Naive thymus-derived CD4-positive, alpha-beta T cell (primary cell): ENCODE data around the gene CAMK1D. TPM values are rescaled to one million over a fixed set of nuclear protein-coding genes. Genes with fewer than 3 reads are reported as not detected.

Source experiments
- ATAC-seq: fragments of 150-1000 bp; cut with Tn5 transposase; 2 replicates; pipeline ENCODE4 v1.10.0; 2021; ENCODE audit warnings: mild to moderate bottlenecking, moderate library complexity
- CTCF ChIA-PET: fragments of 350-600 bp; sonication (Branson Sonifier 250); formaldehyde crosslinking; loops from one replicate; lab custom pipeline; 2021; ENCODE audit warnings: antibody characterized with exemption; lab: Charles Lee
- POLR2A ChIA-PET: fragments of 350-600 bp; sonication (Branson Sonifier 250); formaldehyde crosslinking; loops from one replicate; lab custom pipeline; 2021; ENCODE audit warnings: antibody characterized with exemption, inconsistent platforms; lab: Charles Lee
- DNase-seq, 9 donors: peaks; one replicate each; pipeline versions ENCODE4 v3.0.0 to v3.0.0-alpha.2; 2020 to 2022; ENCODE audit warnings: mixed read lengths in 1 of 9
- H3K27ac ChIP-seq: one replicate; pipeline ENCODE4 v1.7.0; 2013; ENCODE audit warnings: mild to moderate bottlenecking, low read depth, low read length, moderate library complexity
- H3K27me3 ChIP-seq, 2 donors: one replicate each; pipeline ENCODE4 v1.7.0; 2013; ENCODE audit warnings: low read length in 2 of 2, mild to moderate bottlenecking in 2 of 2, moderate library complexity in 2 of 2; ENCODE audit not compliant: control insufficient read depth in 2 of 2, insufficient read depth in 2 of 2
- H3K36me3 ChIP-seq, 3 experiments: 1 replicate in 2 of 3; 2 replicates in 1 of 3; pipeline ENCODE4 v1.7.0; 2013; ENCODE audit warnings: low read length in 3 of 3, mild to moderate bottlenecking in 3 of 3, moderate library complexity in 1 of 3; ENCODE audit not compliant: insufficient read depth in 3 of 3, control insufficient read depth in 2 of 3
- H3K4me1 ChIP-seq, 2 donors: one replicate each; pipeline ENCODE4 v1.7.0; 2013; ENCODE audit warnings: low read length in 2 of 2, mild to moderate bottlenecking in 2 of 2, moderate library complexity in 1 of 2; ENCODE audit not compliant: control insufficient read depth in 2 of 2, insufficient read depth in 2 of 2
- H3K4me3 ChIP-seq: 2 replicates; pipeline ENCODE4 v1.7.0; 2013; ENCODE audit warnings: mild to moderate bottlenecking, low read length
- H3K9me3 ChIP-seq, 3 experiments: 1 replicate in 2 of 3; 2 replicates in 1 of 3; pipeline ENCODE4 v1.7.0; 2013; ENCODE audit warnings: low read length in 3 of 3; ENCODE audit not compliant: control insufficient read depth in 2 of 3
- H3K27ac Mint-ChIP-seq, 9 donors: one replicate each; pipeline ENCODE4 v1.8.0; 2020 to 2022; ENCODE audit warnings: mixed read lengths in 9 of 9, mild to moderate bottlenecking in 8 of 9, moderate library complexity in 5 of 9, inconsistent platforms in 2 of 9
- H3K27me3 Mint-ChIP-seq, 5 donors: one replicate each; pipeline ENCODE4 v1.8.0; 2021 to 2022; ENCODE audit warnings: mixed read lengths in 5 of 5, mild to moderate bottlenecking in 1 of 5
- H3K36me3 Mint-ChIP-seq, 5 donors: one replicate each; pipeline ENCODE4 v1.8.0; 2020 to 2022; ENCODE audit warnings: mixed read lengths in 5 of 5, mild to moderate bottlenecking in 3 of 5, inconsistent platforms in 1 of 5
- H3K4me1 Mint-ChIP-seq, 7 donors: one replicate each; pipeline ENCODE4 v1.8.0; 2020 to 2022; ENCODE audit warnings: mixed read lengths in 7 of 7, mild to moderate bottlenecking in 3 of 7, inconsistent platforms in 1 of 7
- H3K4me3 Mint-ChIP-seq, 10 donors: one replicate each; pipeline ENCODE4 v1.8.0; 2020 to 2022; ENCODE audit warnings: mild to moderate bottlenecking in 10 of 10, mixed read lengths in 10 of 10, moderate library complexity in 6 of 10, inconsistent platforms in 2 of 10
- H3K9me3 Mint-ChIP-seq, 11 donors: one replicate each; pipeline ENCODE4 v1.8.0; 2020 to 2022; ENCODE audit warnings: mixed read lengths in 11 of 11, mild to moderate bottlenecking in 4 of 11, inconsistent platforms in 1 of 11, moderate library complexity in 1 of 11
- intact Hi-C, 2 donors: fragments of 100-400 bp; cut with micrococcal nuclease; formaldehyde crosslinking; loops; one replicate each; pipeline ENCODE4 v1.15.1; 2023
- polyA plus RNA-seq, 2 donors: library from polyadenylated mRNA; unstranded; fragments of 300-500 nt; fragmentation: Illumina TruSeq; gene quantifications; one replicate each; pipeline ENCODE4 v1.2.3, GENCODE V29; 2021
- total RNA-seq, 6 experiments: library from RNA in 5 of 6; stranded (reverse) in 5 of 6; gene quantifications; 1 replicate in 5 of 6; 2 replicates in 1 of 6; pipeline ENCODE4 v1.2.3 and lab custom pipeline; 2021 to 2026

Gene CAMK1D
- total and polyA plus RNA-seq, 7 experiments from 2014 or later, result 12.5 to 43.2 (median 18.6) TPM

- Mint-ChIP-seq H3K4me1 (peaks cover 2 to 22% (median 10%) of the 10 kb centered on the region in 7 donors), H3K4me3 (no peak overlapping the region), H3K27me3 (no peaks in the 10 kb centered on the region), H3K36me3 (peaks cover 0 to 12% (median 0%) of the 10 kb centered on the region in 5 donors), H3K27ac (no peak overlapping the region), H3K9me3 (no peaks in the 10 kb centered on the region)
- H3K27me3 ChIP-seq, result no peaks in the 10 kb centered on the region
- H3K4me1 ChIP-seq, result no peaks in the 10 kb centered on the region
- no peaks in the 10 kb centered on the region for H3K9me3 ChIP-seq
- peaks cover 0 to 4% (median 0%) of the 10 kb centered on the region in 3 experiments for H3K36me3 ChIP-seq
- ChIA-PET POLR2A (no interaction called here), CTCF (no interaction called here)
- intact Hi-C loops, result no loop called here
- DNase-seq, result no peak
- H3K4me3 ChIP-seq, result no peak overlapping the region
- no peak overlapping the region for H3K27ac ChIP-seq
- no peak for ATAC-seq
These were observed 336.1 kb downstream of the CAMK1D start for GRCh38 chr10:12685261-12686058.

GRCh38 chr10:12687996-12688395 is 338.6 kb downstream of the CAMK1D start:
- ChIA-PET POLR2A (no interaction called here), CTCF (no interaction called here)
- H3K27ac ChIP-seq, result no peak overlapping the region
- peaks cover 0 to 10% (median 6%) of the 10 kb centered on the region in 7 donors for H3K4me1 Mint-ChIP-seq
- H3K9me3 ChIP-seq, result no peaks in the 10 kb centered on the region
- H3K27me3 Mint-ChIP-seq, result no peaks in the 10 kb centered on the region
- intact Hi-C loops, result no loop called here
- H3K36me3 ChIP-seq, result no peaks in the 10 kb centered on the region
- no peak overlapping the region for H3K4me3 Mint-ChIP-seq
- no peaks in the 10 kb centered on the region for H3K9me3 Mint-ChIP-seq
- H3K4me1 ChIP-seq, result no peaks in the 10 kb centered on the region
- peaks cover 0 to 10% (median 0%) of the 10 kb centered on the region in 5 donors for H3K36me3 Mint-ChIP-seq
- H3K27me3 ChIP-seq, result no peaks in the 10 kb centered on the region
- no peak overlapping the region for H3K4me3 ChIP-seq
- H3K27ac Mint-ChIP-seq, result no peak overlapping the region
- no peak for ATAC-seq
- no peak for DNase-seq

- intact Hi-C loops, result no loop called here
- H3K36me3 Mint-ChIP-seq, result peaks cover 0 to 6% (median 1%) of the 10 kb centered on the region in 5 donors
- no peaks in the 10 kb centered on the region for H3K27me3 Mint-ChIP-seq
- peak overlapping the region in 2 of 9 donors; percentile 5 for H3K27ac Mint-ChIP-seq
- Histone ChIP-seq H3K4me3 (no peak overlapping the region), H3K9me3 (no peaks in the 10 kb centered on the region), H3K27me3 (no peaks in the 10 kb centered on the region), H3K27ac (no peak overlapping the region), H3K36me3 (no peaks in the 10 kb centered on the region), H3K4me1 (no peaks in the 10 kb centered on the region)
- ChIA-PET POLR2A (no interaction called here), CTCF (no interaction called here)
- peaks cover 0 to 8% (median 4%) of the 10 kb centered on the region in 7 donors for H3K4me1 Mint-ChIP-seq
- no peak for ATAC-seq
- H3K9me3 Mint-ChIP-seq, result no peaks in the 10 kb centered on the region
- no peak for DNase-seq
- H3K4me3 Mint-ChIP-seq, result no peak overlapping the region
These were observed 340.5 kb downstream of the CAMK1D start for GRCh38 chr10:12689893-12690292.

DNA sequence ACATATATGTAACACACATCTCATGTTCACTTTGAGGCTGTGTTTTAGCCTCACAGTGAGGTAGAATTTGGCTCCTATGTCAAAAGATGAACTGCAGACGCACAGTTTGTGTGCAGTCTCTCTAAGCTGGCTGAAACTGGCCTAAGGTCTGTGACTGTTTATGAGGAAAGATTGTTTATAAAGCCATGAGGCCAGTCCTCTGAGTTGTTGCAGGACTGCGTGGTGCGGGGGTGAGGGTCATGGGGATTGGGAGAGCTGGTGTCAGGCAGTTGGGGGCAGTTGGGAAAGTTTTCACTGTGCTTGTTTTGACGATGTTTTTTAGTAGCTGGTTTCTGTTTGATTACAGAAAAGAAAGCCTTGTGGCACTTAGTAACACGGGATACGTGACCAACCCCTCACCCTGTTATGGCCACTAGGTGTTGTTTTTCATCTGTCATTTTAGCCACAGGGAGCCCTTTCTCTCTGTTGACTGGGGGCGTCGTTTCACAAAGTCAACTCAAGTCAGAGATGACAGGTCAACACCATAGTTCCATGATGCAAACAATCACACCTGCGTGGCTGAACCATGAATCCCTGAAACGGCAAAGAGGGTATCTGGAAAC is 341.3 kb downstream of the CAMK1D start:
- POLR2A ChIA-PET, result no interaction called here
- ATAC-seq (no peak), DNase-seq (no peak)
- CTCF ChIA-PET, result no interaction called here
- H3K9me3 Mint-ChIP-seq, result no peaks in the 10 kb centered on the region
- peak overlapping the region in 1 of 10 donors; percentile 15 for H3K4me3 Mint-ChIP-seq
- peaks cover 0 to 7% (median 1%) of the 10 kb centered on the region in 5 donors for H3K36me3 Mint-ChIP-seq
- no peaks in the 10 kb centered on the region for H3K27me3 Mint-ChIP-seq
- no peak overlapping the region for H3K27ac ChIP-seq
- H3K4me1 Mint-ChIP-seq, result peaks cover 0 to 8% (median 4%) of the 10 kb centered on the region in 7 donors
- H3K4me3 ChIP-seq, result no peak overlapping the region
- no peaks in the 10 kb centered on the region for H3K36me3 ChIP-seq
- H3K9me3 ChIP-seq, result no peaks in the 10 kb centered on the region
- H3K27me3 ChIP-seq, result no peaks in the 10 kb centered on the region
- H3K4me1 ChIP-seq, result no peaks in the 10 kb centered on the region
- peak overlapping the region in 1 of 9 donors; percentile 76 for H3K27ac Mint-ChIP-seq
- intact Hi-C loops, result no loop called here

DNA sequence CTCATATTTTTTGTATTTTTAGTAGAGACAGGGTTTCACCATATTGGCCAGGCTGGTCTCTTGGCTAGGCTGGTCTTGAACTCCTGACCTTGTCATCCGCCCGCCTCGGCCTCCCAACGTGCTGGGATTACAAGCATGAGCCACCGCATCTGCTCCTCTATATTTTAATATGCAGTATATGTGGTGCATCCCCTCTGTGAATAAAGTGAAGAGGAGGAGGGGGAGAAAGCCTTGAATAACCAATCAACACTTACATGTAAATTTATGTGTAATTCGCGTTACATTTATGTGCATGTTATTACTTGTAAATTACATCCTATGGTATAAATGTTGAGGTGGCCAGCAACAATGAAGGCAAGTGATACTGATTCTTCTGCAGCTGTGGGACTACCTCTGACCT is 342.2 kb downstream of the CAMK1D start:
- H3K4me1 Mint-ChIP-seq, result peaks cover 0 to 8% (median 4%) of the 10 kb centered on the region in 7 donors
- H3K4me3 Mint-ChIP-seq, result no peak overlapping the region
- Histone ChIP-seq H3K27ac (no peak overlapping the region), H3K4me1 (no peaks in the 10 kb centered on the region), H3K4me3 (no peak overlapping the region), H3K27me3 (no peaks in the 10 kb centered on the region), H3K9me3 (no peaks in the 10 kb centered on the region), H3K36me3 (no peaks in the 10 kb centered on the region)
- intact Hi-C loops, result no loop called here
- CTCF ChIA-PET, result no interaction called here
- peaks cover 0 to 7% (median 1%) of the 10 kb centered on the region in 5 donors for H3K36me3 Mint-ChIP-seq
- no peaks in the 10 kb centered on the region for H3K9me3 Mint-ChIP-seq
- H3K27ac Mint-ChIP-seq, result no peak overlapping the region
- DNase-seq, result no peak
- POLR2A ChIA-PET, result no interaction called here
- ATAC-seq, result no peak
- H3K27me3 Mint-ChIP-seq, result no peaks in the 10 kb centered on the region

- Histone ChIP-seq H3K4me3 (no peak overlapping the region), H3K27me3 (no peaks in the 10 kb centered on the region), H3K36me3 (no peaks in the 10 kb centered on the region), H3K9me3 (no peaks in the 10 kb centered on the region), H3K4me1 (no peaks in the 10 kb centered on the region), H3K27ac (no peak overlapping the region)
- CTCF ChIA-PET, result interaction anchor here (1.4 kb wide), 1 partner anchor 12 kb away, joined by 3 read pairs; no protein-coding TSS in a partner anchor
- POLR2A ChIA-PET, result no interaction called here
- Mint-ChIP-seq H3K36me3 (peaks cover 0 to 21% (median 13%) of the 10 kb centered on the region in 5 donors), H3K27ac (no peak overlapping the region), H3K4me3 (no peak overlapping the region), H3K9me3 (peaks cover 0 to 4% (median 0%) of the 10 kb centered on the region in 11 donors), H3K4me1 (peaks cover 0 to 31% (median 7%) of the 10 kb centered on the region in 7 donors), H3K27me3 (no peaks in the 10 kb centered on the region)
- DNase-seq (no peak), ATAC-seq (no peak)
- intact Hi-C loops, result no loop called here
These were observed 348.4 kb downstream of the CAMK1D start for GRCh38 chr10:12697764-12698163.
